Fibroblast of skin of abdomen (primary cell): ENCODE results near the gene SFMBT2.
"Not testable (repeated sequence)": the region's sequence is repeated elsewhere in the genome, so short reads cannot be mapped to it uniquely, and the experiment has no call there.

Source experiments
- DNase-seq: peaks from one replicate; pipeline ENCODE4 v3.0.0-alpha.2; 2013

The SFMBT2 gene

GRCh38 chr10:7401156-7401555, 9.7 kb downstream of the SFMBT2 start:
- DNase-seq: no peak

DNA sequence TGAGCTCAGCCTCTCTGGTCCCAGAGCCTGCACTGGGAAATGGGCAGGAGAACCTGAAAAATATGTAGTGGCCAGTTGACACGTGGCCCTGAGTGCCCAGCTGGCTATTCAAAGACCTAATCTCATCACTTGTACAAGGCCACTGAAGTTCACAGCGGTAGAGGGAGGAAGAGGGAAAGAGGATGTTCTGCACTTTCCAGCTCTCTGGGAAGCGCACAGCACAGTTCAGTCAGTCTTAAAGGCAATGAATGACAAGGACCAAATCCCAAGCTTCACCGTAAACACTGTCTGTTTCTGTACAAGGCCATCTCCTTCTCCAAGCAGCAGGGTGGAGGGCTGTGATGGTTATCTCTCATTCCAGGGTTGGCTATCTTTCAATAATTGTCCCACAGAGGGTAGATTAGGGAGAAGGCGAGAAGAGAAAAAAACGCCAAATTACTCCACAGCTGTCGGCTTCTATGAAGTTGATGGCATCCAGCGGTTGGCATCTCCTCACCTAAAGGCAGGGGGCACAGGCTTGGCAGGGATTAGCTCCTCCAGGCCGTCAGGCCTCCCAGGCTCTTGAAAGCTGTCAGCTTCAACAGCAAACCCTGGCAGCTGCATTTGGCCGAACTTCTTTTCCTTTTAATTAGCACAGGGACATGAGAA, 10.6 kb downstream of the SFMBT2 start:
- DNase-seq: no peak

DNA sequence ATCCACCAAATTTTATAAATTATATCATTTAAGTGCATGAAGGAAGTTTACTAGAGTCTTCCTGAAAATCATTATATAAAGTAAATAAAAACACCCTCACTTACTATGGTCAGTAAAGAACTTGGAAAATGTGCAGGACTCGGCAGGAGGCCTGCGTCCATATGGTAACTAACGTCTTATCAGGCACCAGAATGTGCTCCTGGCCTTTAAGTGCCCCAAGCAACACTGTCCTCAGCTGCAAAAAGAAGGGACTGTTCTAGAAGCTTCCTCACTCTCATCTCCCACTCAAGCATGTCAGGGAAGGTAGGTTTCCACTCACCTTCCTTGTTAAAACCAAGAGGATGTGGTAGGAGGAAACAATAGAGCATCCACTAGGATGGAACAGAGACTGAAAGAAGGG, 11.3 kb downstream of the SFMBT2 start:
- DNase-seq: no peak

GRCh38 chr10:7397049-7398035, 13.5 kb downstream of the SFMBT2 start:
- no peak for DNase-seq

DNA sequence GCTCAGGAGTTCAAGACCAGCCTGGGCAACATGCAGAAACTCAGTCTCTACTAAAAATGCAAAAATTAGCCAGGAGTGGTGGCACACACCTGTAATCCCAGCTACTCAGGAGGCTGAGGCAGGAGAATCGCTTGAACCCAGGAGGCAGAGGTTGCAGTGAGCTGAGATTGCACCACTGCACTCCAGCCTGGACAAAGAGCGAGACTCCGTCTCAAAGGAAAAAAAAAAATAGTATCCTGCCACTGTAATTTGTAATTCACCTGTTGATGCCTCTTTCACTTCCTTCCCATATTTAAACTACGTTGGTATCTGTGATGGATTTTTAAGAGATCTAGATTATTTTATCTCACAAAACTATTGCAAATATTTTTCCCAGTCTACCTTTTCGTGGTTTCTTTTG, 18.5 kb downstream of the SFMBT2 start:
- not testable (repeated sequence) for DNase-seq

DNA sequence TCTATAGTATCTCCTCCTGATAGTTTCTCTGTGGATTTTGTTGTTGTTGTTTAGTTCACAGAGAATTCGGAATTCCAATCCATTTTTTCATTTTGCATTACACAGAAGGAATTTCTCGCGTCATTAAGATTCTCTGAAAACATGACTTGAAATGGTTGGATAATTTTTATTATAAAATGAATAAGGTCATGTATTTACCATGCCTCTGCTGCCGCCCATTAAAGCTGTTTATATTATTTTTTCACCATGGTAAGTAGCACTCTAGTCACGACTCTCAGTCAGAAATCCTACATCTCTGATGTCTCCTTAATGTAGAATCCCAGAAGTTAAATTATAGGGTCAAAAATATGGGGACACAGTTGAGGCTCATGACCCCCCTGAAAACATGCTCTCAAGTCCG, 19.1 kb downstream of the SFMBT2 start:
- no peak for DNase-seq

GRCh38 chr10:7390689-7391110, 20.1 kb downstream of the SFMBT2 start:
- not testable (repeated sequence) for DNase-seq

DNA sequence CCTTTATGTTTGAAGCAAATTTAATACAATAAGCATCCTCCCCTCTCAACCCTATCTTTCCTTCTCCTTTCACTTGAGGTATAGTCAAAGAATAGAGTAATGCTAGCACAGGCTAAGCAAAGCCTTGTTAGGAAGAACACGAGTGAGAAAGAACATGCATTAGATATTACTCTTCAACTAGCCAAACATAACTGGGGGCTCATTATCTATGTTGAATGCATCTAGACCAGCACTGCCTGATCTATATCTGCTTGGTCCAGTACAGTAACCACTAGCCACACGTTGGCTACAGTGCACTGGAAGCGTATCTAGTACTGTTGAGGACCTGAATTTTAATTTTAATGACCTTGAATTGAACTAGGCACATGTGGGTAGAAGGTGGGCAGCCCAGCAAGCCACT, 21.0 kb downstream of the SFMBT2 start:
- DNase-seq: no peak

- no peak for DNase-seq
Measured at GRCh38 chr10:7389346-7389745, 21.5 kb downstream of the SFMBT2 start.

DNA sequence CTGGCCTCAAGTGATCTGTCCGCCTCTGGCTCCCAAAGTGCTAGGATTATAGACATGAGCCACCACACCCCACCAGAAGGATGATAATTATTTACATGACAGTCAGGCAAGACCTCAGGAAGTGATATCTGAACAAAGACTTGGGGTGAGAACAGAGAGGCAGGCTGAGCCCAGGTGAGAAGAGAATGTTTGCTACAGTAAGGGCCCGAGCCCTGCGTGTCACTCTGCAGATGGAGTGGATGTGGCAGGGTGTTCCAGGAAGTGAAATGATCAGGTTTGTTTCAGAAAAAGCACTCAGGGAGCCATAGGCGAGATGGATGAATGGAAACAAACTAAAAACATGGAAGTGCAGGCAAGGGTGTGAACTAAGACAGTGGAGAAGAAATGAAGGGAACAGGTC, 22.2 kb downstream of the SFMBT2 start:
- DNase-seq: no peak

- DNase-seq: not testable (repeated sequence)
Measured at GRCh38 chr10:7388149-7388548, 22.7 kb downstream of the SFMBT2 start.

GRCh38 chr10:7385114-7385513, 25.7 kb downstream of the SFMBT2 start:
- no peak for DNase-seq

- no peak for DNase-seq
Measured at GRCh38 chr10:7383442-7383841, 27.4 kb downstream of the SFMBT2 start.

DNA sequence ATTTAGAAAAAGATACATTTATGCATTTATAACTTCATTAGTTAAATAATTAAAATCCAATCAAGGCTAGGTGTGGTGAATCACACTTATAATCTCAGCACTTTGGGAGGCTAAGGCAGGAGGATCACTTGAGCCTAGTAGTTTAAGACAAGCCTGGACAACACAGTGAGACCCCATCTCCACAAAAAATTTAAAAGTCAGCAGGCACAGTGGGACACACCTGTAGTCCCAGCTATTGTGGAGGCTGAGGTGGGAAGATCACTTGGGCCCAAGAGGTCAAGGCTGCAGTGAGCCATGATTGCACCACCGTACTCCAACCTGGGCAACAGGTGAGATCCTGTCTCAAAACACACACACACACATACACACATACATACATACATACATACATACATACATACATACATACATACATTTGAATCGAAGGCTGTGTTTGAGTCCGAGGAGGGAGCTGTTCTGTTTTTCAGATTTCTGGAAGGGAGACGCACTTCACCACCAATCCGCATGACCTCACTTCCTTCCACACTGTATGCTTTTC, 30.1 kb downstream of the SFMBT2 start:
- DNase-seq: no peak

DNA sequence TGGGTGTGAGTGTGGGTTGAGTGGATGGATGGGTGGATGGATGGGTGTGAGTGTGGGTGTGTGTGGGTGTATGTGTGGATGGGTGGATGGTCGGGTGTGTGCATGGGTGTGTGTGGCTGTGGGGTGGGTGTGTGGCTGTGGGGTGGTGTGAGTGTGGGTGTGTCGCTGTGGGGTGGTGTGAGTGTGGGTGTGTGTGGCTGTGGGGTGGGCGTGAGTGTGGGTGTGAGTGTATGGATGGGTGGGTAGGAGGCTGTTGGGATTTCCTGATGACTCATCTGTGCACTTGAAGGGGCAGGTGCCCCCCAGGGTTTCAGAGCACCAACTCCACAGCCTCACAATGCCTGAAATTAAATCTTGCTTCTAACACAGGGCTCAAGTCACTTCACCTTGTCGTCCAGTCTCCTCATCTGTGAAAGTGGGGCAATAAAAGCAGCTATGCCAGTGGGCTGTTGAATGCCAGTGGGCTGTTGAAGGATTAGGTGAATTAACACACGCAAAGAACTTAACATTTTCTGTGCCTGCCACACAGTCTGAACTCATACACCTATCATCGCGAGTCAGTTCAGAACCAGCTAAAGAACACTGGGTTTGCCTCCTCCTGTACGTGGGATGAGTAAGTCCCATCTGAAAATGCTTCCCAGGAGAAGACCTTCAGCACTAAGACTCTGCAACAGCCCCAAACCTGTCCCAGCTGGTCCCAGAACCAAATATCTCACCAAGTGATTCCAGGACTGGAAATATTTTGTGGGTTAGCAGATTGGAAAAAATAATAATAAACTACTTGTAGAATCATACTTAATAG, 32.0 kb downstream of the SFMBT2 start:
- no peak for DNase-seq

DNA sequence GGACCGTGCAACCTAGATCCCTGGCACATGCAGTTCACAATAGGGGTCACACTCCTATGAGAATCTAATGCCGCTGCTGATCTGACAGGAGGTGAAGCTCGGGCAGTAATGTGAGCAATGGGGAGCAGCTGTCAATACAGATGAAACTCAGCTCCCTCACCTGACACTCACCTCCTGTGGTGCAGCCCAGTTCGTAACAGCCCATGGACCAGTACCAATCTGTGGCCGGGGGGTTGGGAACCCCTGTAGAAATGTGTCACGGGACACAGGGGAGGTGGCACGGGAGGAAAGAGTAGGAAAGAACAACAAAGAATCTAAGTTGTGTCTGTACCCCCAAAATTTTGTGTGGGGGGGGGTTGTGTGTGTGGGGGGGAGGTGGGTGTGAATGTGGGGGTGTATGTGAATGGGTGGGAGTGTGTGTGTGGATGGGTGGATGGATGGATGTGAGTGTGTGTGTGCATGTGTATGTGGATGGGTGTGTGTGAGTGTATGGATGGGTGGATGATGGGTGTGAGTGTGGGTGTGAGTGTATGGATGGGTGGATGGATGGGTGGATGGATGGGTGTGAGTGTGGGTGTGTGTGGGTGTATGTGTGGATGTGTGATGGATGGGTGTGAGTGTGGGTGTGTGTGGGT, 33.1 kb downstream of the SFMBT2 start:
- no peak for DNase-seq

GRCh38 chr10:7374795-7375194, 36.0 kb downstream of the SFMBT2 start:
- no peak for DNase-seq

- DNase-seq: no peak
Measured at GRCh38 chr10:7373039-7373438, 37.8 kb downstream of the SFMBT2 start.

- no peak for DNase-seq
Measured at GRCh38 chr10:7372504-7372903, 38.3 kb downstream of the SFMBT2 start.

DNA sequence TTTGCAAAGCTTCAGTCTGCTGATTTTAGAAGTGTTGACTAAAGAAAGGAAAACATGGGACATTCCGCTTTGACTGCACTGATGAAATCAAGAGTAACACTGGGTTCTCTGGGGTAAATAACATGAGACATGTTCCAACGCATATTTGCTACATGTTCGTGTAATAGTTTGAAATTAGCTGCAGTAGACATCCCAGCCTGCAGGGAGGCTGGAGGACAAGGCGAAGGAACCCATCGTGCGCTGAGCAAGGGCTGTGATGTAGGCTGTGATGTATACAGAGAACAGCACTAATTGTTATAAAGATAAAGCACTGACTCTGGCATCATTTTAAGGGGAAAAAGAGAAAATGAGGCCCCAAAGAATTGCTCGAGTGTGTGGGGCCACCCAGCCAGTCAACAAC, 40.3 kb downstream of the SFMBT2 start:
- DNase-seq: no peak

- no peak for DNase-seq
Measured at GRCh38 chr10:7365027-7365745, 45.6 kb downstream of the SFMBT2 start.

DNA sequence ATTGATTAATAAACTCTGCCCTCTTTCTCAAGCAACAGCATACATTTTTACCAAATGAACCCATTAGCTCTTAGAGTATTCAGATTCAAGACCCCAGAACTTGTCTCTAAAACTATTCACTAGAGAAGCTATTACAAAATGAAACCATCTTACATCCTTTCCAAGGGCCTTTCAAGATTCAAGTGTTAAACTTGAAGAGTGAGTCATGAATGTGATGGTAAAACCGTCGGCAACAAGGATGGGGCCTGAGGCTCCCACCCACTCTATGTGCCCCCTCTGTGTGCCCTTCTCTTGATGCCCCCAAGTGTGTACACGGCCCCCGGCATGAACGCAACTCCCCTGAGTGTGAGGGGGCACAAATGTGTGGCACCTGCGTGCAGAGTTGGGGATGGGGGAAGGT, 46.4 kb downstream of the SFMBT2 start:
- no peak for DNase-seq
